DND-41 (cell line): ENCODE data around the gene EFHC1.

Source experiments
- CTCF ChIP-seq: IDR thresholded peaks from 2 replicates; pipeline ENCODE4 v1.5.1; 2012; ENCODE audit warnings: borderline replicate concordance, low read length, moderate library complexity, mild to moderate bottlenecking; ENCODE audit not compliant: poor library complexity, severe bottlenecking; ENCODE audit errors: extremely low read depth
- EZH2 ChIP-seq: IDR thresholded peaks from 3 replicates; pipeline ENCODE4 v1.6.1; 2012; ENCODE audit warnings: borderline replicate concordance, low read depth, mild to moderate bottlenecking, moderate library complexity, low read length, inconsistent platforms; ENCODE audit not compliant: severe bottlenecking

DNA sequence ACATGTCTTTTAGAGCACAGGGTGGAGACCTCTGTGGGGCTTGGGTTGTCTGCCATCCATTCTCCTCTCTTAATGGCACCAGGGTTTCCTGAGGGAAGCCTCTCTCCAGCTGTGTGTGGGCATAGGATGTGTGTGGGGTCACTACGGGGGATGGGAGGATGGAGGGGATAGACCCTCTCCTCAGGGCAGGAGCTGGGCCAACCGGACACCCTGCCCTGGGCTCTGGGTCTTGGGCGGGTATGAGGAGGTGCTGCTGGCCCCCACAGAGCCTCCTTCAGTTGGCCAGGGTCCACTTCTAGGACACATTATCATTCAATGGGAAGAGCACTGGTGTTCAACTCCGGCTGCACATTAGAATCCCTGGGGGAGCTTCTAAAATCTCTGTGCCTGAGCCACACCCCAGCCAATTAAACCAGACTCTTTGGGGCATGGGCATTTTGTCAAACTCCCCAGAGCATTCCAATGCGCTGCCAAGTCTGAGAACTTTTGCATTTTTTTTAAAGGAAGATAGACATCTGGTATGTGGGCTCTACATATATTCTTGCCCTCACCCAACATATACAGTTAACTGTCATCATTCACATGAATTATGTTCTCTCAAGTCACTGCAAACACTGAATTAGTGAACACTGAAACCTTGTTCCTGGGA, 118.2 kb downstream of the EFHC1 start:
- TF ChIP-seq CTCF (no peak), EZH2 (no peak)
